Measurements from ENCODE around the gene SLC49A4. TPM values are rescaled to one million over a fixed set of nuclear protein-coding genes. Genes with fewer than 3 reads are reported as not detected.

SLC49A4 gene
- 19.3 and 23.5 TPM in 2 replicates for total RNA-seq

GRCh38 chr3:122794779-122795673 lies at the start of gene SLC49A4:
TSS of gene SLC49A4 (plus strand) at chr3:122795069. CDS start at chr3:122795193, 124 bp downstream.

GRCh38 chr3:122793568-122794416 lies 1.1 kb upstream of the SLC49A4 start, which contains the start of gene HSPBAP1:
TSS of gene HSPBAP1 (minus strand) at chr3:122793831. CDS start at chr3:122793680, 151 bp downstream.

Other genes starting within 250 kb of the SLC49A4 start
- gene PARP9, start 230.8 kb upstream of the SLC49A4 start, total RNA-seq: 13.8 and 17.8 TPM in 2 replicates
- gene DTX3L, start 230.7 kb upstream of the SLC49A4 start, total RNA-seq: 23.7 and 29.9 TPM in 2 replicates
- 0.53 and 0.57 TPM in 2 replicates for gene PARP15, start 217.4 kb upstream of the SLC49A4 start, total RNA-seq
- gene PARP14, start 114.2 kb upstream of the SLC49A4 start, total RNA-seq: 69.0 and 81.6 TPM in 2 replicates
- gene HSPBAP1, start 1.2 kb upstream of the SLC49A4 start, total RNA-seq: 7.7 and 9.8 TPM in 2 replicates
- gene SEMA5B, start 232.7 kb downstream of the SLC49A4 start, total RNA-seq: 0.07 TPM in 1 of 2 replicates, not detected in the other

All from thoracic aorta endothelial cell (primary cell).